Right renal pelvis (tissue), 4 donors: ENCODE measurements around the gene MYLK4. TPM values are rescaled to one million over a fixed set of nuclear protein-coding genes. Genes with fewer than 3 reads are reported as not detected.

Experiments used
- DNase-seq, 4 donors: peaks; one replicate each; pipeline ENCODE4 v3.0.0-alpha.2; 2013; ENCODE audit warnings: low read depth in 4 of 4, low spot score in 3 of 4, missing footprints in 1 of 4
- polyA plus RNA-seq, 4 donors: library from polyadenylated mRNA; unstranded; fragments of 120-200 nt; gene quantifications; one replicate each; pipeline ENCODE4 v1.2.1, GENCODE V29; 2013; ENCODE audit not compliant: insufficient read length in 4 of 4

Gene MYLK4
- polyA plus RNA-seq, 4 donors = 0.87 to 2.0 (median 1.3) TPM

GRCh38 chr6:2737885-2738284, 12.8 kb downstream of the MYLK4 start:
- no peak for DNase-seq

- DNase-seq = no peak
Measured at GRCh38 chr6:2734488-2735166, 16.1 kb downstream of the MYLK4 start.

- no peak for DNase-seq
Measured at GRCh38 chr6:2733736-2734480, 16.8 kb downstream of the MYLK4 start.

- no peak for DNase-seq
Measured at GRCh38 chr6:2733324-2733723, 17.4 kb downstream of the MYLK4 start.

- no peak for DNase-seq
Measured at GRCh38 chr6:2732503-2733089, 18.1 kb downstream of the MYLK4 start.

- DNase-seq = no peak
Measured at GRCh38 chr6:2731281-2731909, 19.3 kb downstream of the MYLK4 start.

GRCh38 chr6:2730353-2731107, 20.2 kb downstream of the MYLK4 start:
- DNase-seq = no peak

GRCh38 chr6:2729921-2730320, 20.8 kb downstream of the MYLK4 start:
- DNase-seq = no peak

GRCh38 chr6:2725999-2726567, 24.6 kb downstream of the MYLK4 start:
- no peak for DNase-seq

GRCh38 chr6:2725364-2725988, 25.2 kb downstream of the MYLK4 start:
- no peak for DNase-seq

GRCh38 chr6:2721219-2721618, 29.5 kb downstream of the MYLK4 start:
- no peak for DNase-seq

GRCh38 chr6:2719093-2719455, 31.6 kb downstream of the MYLK4 start:
- no peak for DNase-seq

GRCh38 chr6:2718334-2719092, 32.2 kb downstream of the MYLK4 start:
- DNase-seq = no peak

- no peak for DNase-seq
Measured at GRCh38 chr6:2716936-2717700, 33.6 kb downstream of the MYLK4 start.

- DNase-seq = no peak
Measured at GRCh38 chr6:2715737-2716136, 35.0 kb downstream of the MYLK4 start.

GRCh38 chr6:2714111-2714895, 36.4 kb downstream of the MYLK4 start:
- DNase-seq = no peak

GRCh38 chr6:2713473-2714110, 37.1 kb downstream of the MYLK4 start:
- DNase-seq = no peak
